Progenitor cell of endocrine pancreas (in vitro differentiated cells): ENCODE results near the gene DLX2. TPM values are rescaled to one million over a fixed set of nuclear protein-coding genes. Genes with fewer than 3 reads are reported as not detected.

ENCODE experiments used
- DNase-seq: peaks from one replicate; pipeline ENCODE4 v3.0.0; 2021; ENCODE audit warnings: low spot score; ENCODE audit not compliant: unreplicated experiment
- H3K27ac Mint-ChIP-seq: 2 replicates; pipeline ENCODE4 v1.8.0; 2021; ENCODE audit warnings: mild to moderate bottlenecking, moderate library complexity, mixed read lengths
- H3K27me3 Mint-ChIP-seq: 2 replicates; pipeline ENCODE4 v1.8.0; 2021; ENCODE audit warnings: mixed read lengths
- H3K36me3 Mint-ChIP-seq: 2 replicates; pipeline ENCODE4 v1.8.0; 2022; ENCODE audit warnings: mixed read lengths; ENCODE audit not compliant: insufficient read depth
- H3K4me1 Mint-ChIP-seq: 2 replicates; pipeline ENCODE4 v1.8.0; 2021; ENCODE audit warnings: low read depth, mixed read lengths
- H3K4me3 Mint-ChIP-seq: 2 replicates; pipeline ENCODE4 v1.8.0; 2021; ENCODE audit warnings: low read depth, mild to moderate bottlenecking, moderate library complexity, mixed read lengths
- H3K9me3 Mint-ChIP-seq: 2 replicates; pipeline ENCODE4 v1.8.0; 2021; ENCODE audit warnings: low read depth, mixed read lengths
- CTCF ChIP-seq: fragments of 200-600 bp; sonication (generic); IDR thresholded peaks from one replicate; pipeline ENCODE4 v1.5.0; 2021; ENCODE audit warnings: antibody characterized with exemption, mild to moderate bottlenecking; ENCODE audit not compliant: unreplicated experiment
- total RNA-seq: library from RNA; stranded (reverse); gene quantifications from 2 replicates; pipeline ENCODE4 v1.2.1, GENCODE V29; 2021

DLX2 gene
- total RNA-seq, 1 donor from 2014 or later, result 1.7 TPM

GRCh38 chr2:172113617-172114016, 10.9 kb upstream of the DLX2 start:
- DNase-seq, result no peak
- H3K27ac Mint-ChIP-seq, result no peak overlapping the region
- H3K27me3 Mint-ChIP-seq, result peaks cover 30% of the 10 kb centered on the region
- H3K9me3 Mint-ChIP-seq, result no peaks in the 10 kb centered on the region
- no peak overlapping the region for H3K4me3 Mint-ChIP-seq
- no peaks in the 10 kb centered on the region for H3K36me3 Mint-ChIP-seq
- no peak for TF ChIP-seq CTCF
- no peaks in the 10 kb centered on the region for H3K4me1 Mint-ChIP-seq

- no peak for DNase-seq
- peaks cover 56% of the 10 kb centered on the region for H3K27me3 Mint-ChIP-seq
- no peak overlapping the region for H3K27ac Mint-ChIP-seq
- H3K4me1 Mint-ChIP-seq, result peaks cover 2% of the 10 kb centered on the region
- H3K4me3 Mint-ChIP-seq, result no peak overlapping the region
- no peak for TF ChIP-seq CTCF
- H3K36me3 Mint-ChIP-seq, result no peaks in the 10 kb centered on the region
- no peaks in the 10 kb centered on the region for H3K9me3 Mint-ChIP-seq
Observed at GRCh38 chr2:172109988-172110811, 7.5 kb upstream of the DLX2 start.

- Mint-ChIP-seq H3K36me3 (no peaks in the 10 kb centered on the region), H3K9me3 (no peaks in the 10 kb centered on the region), H3K4me3 (no peak overlapping the region), H3K27me3 (peaks cover 59% of the 10 kb centered on the region), H3K27ac (no peak overlapping the region), H3K4me1 (peaks cover 2% of the 10 kb centered on the region)
- no peak for TF ChIP-seq CTCF
- no peak for DNase-seq
Observed at GRCh38 chr2:172109256-172109987, 6.7 kb upstream of the DLX2 start.

GRCh38 chr2:172108587-172108930, 5.9 kb upstream of the DLX2 start:
- no peak for DNase-seq
- peaks cover 66% of the 10 kb centered on the region for H3K27me3 Mint-ChIP-seq
- peaks cover 4% of the 10 kb centered on the region for H3K4me1 Mint-ChIP-seq
- H3K36me3 Mint-ChIP-seq, result no peaks in the 10 kb centered on the region
- no peak overlapping the region for H3K27ac Mint-ChIP-seq
- H3K4me3 Mint-ChIP-seq, result no peak overlapping the region
- no peaks in the 10 kb centered on the region for H3K9me3 Mint-ChIP-seq
- no peak for TF ChIP-seq CTCF

- H3K27me3 Mint-ChIP-seq, result peaks cover 71% of the 10 kb centered on the region
- DNase-seq, result no peak
- H3K4me3 Mint-ChIP-seq, result no peak overlapping the region
- no peaks in the 10 kb centered on the region for H3K9me3 Mint-ChIP-seq
- H3K4me1 Mint-ChIP-seq, result peaks cover 5% of the 10 kb centered on the region
- H3K36me3 Mint-ChIP-seq, result no peaks in the 10 kb centered on the region
- no peak for TF ChIP-seq CTCF
- no peak overlapping the region for H3K27ac Mint-ChIP-seq
Observed at GRCh38 chr2:172107690-172108586, 5.2 kb upstream of the DLX2 start.
